ENCODE data around the gene PKHD1.

The PKHD1 gene

GRCh38 chr6:51571168-51571567, 516.2 kb downstream of the PKHD1 start:
- no peak for DNase-seq (ENCODE audit: low read depth)
- TF ChIP-seq CTCF (IDR thresholded peaks at IDR 0.05; ENCODE audit: low read depth, low read length), result no peak
- no peak for TF ChIP-seq MYC (IDR thresholded peaks at IDR 0.05; ENCODE audit: low read depth, low read length)
- TF ChIP-seq MAX (IDR thresholded peaks at IDR 0.05; ENCODE audit: low read depth, low read length), result no peak
- TF ChIP-seq POLR2A (IDR thresholded peaks at IDR 0.05; ENCODE audit: extremely low read depth, insufficient read length), result no peak
- H3K4me3 ChIP-seq (ENCODE audit: low read depth, low read length), result no peak overlapping the region

GRCh38 chr6:51570168-51570921, 517.1 kb downstream of the PKHD1 start:
- no peak for DNase-seq (ENCODE audit: low read depth)

GRCh38 chr6:51569594-51569993, 517.8 kb downstream of the PKHD1 start:
- DNase-seq (ENCODE audit: low read depth), result peak; percentile 2
- no peak for TF ChIP-seq POLR2A (IDR thresholded peaks at IDR 0.05; ENCODE audit: extremely low read depth, insufficient read length)
- TF ChIP-seq CTCF (IDR thresholded peaks at IDR 0.05; ENCODE audit: low read depth, low read length), result no peak
- TF ChIP-seq MYC (IDR thresholded peaks at IDR 0.05; ENCODE audit: low read depth, low read length), result no peak
- TF ChIP-seq MAX (IDR thresholded peaks at IDR 0.05; ENCODE audit: low read depth, low read length), result no peak
- no peak overlapping the region for H3K4me3 ChIP-seq (ENCODE audit: low read depth, low read length)

More at GRCh38 chr6:51570168-51570921, 517.1 kb downstream of the PKHD1 start:
- H3K4me3 ChIP-seq (ENCODE audit: low read depth, low read length), result no peak overlapping the region
- no peak for TF ChIP-seq CTCF (IDR thresholded peaks at IDR 0.05; ENCODE audit: low read depth, low read length)
- no peak for TF ChIP-seq MAX (IDR thresholded peaks at IDR 0.05; ENCODE audit: low read depth, low read length)
- no peak for TF ChIP-seq MYC (IDR thresholded peaks at IDR 0.05; ENCODE audit: low read depth, low read length)
- no peak for TF ChIP-seq POLR2A (IDR thresholded peaks at IDR 0.05; ENCODE audit: extremely low read depth, insufficient read length)

GRCh38 chr6:51568771-51569170, 518.6 kb downstream of the PKHD1 start:
- no peak overlapping the region for H3K4me3 ChIP-seq (ENCODE audit: low read depth, low read length)
- no peak for DNase-seq (ENCODE audit: low read depth)
- TF ChIP-seq MYC (IDR thresholded peaks at IDR 0.05; ENCODE audit: low read depth, low read length) (no peak), MAX (IDR thresholded peaks at IDR 0.05; ENCODE audit: low read depth, low read length) (no peak), POLR2A (IDR thresholded peaks at IDR 0.05; ENCODE audit: extremely low read depth, insufficient read length) (no peak)

- DNase-seq (ENCODE audit: low read depth), result no peak
- no peak for TF ChIP-seq MYC (IDR thresholded peaks at IDR 0.05; ENCODE audit: low read depth, low read length)
- no peak for TF ChIP-seq MAX (IDR thresholded peaks at IDR 0.05; ENCODE audit: low read depth, low read length)
- TF ChIP-seq CTCF (IDR thresholded peaks at IDR 0.05; ENCODE audit: low read depth, low read length), result no peak
- TF ChIP-seq POLR2A (IDR thresholded peaks at IDR 0.05; ENCODE audit: extremely low read depth, insufficient read length), result no peak
- H3K4me3 ChIP-seq (ENCODE audit: low read depth, low read length), result no peak overlapping the region
Observed at GRCh38 chr6:51565472-51565871, 521.9 kb downstream of the PKHD1 start.
